HL-60 (cell line): Measurements from ENCODE around the gene NPAS2.

Experiments
- DNase-seq, 2 experiments: peaks; one replicate each; pipeline ENCODE4 v3.0.0-alpha.2; 2010 to 2020; ENCODE audit warnings: low read depth in 1 of 2, low spot score in 1 of 2
- H3K27ac ChIP-seq: fragments of 250-450 bp; sonication (Bioruptor Pico); replicated peaks from 2 replicates; pipeline ENCODE4 v1.5.1; 2020; ENCODE audit warnings: mild to moderate bottlenecking, moderate library complexity
- H3K27me3 ChIP-seq: fragments of 250-450 bp; sonication (Bioruptor Pico); 2 replicates; pipeline ENCODE4 v1.5.1; 2021; ENCODE audit warnings: mild to moderate bottlenecking, moderate library complexity; ENCODE audit not compliant: insufficient read depth, poor library complexity, severe bottlenecking
- H3K4me3 ChIP-seq: replicated peaks from 2 replicates; pipeline ENCODE4 v1.5.1; 2011; ENCODE audit warnings: mild to moderate bottlenecking, control low read depth, low read length; ENCODE audit not compliant: insufficient read depth
- GABPA ChIP-seq: IDR thresholded peaks from 2 replicates; pipeline ENCODE4 v1.6.1; 2012; ENCODE audit warnings: low read depth
- POLR2AphosphoS5 ChIP-seq: IDR thresholded peaks from 2 replicates; pipeline ENCODE4 v1.6.1; 2012; ENCODE audit warnings: low read depth
- SPI1 ChIP-seq: IDR thresholded peaks from 2 replicates; pipeline ENCODE4 v1.6.1; 2012; ENCODE audit warnings: low read depth, mild to moderate bottlenecking, borderline replicate concordance
- TF ChIP-seq, protein P1 (sequence below): IDR thresholded peaks from one replicate; pipeline ENCODE4 v1.5.1; 2011; ENCODE audit warnings: low read length, control low read depth, inconsistent platforms; ENCODE audit not compliant: insufficient read depth
- TF ChIP-seq, protein P2 (sequence below): IDR thresholded peaks from 2 replicates; pipeline ENCODE4 v1.6.1; 2012; ENCODE audit warnings: low read depth; ENCODE audit not compliant: insufficient replicate concordance

The NPAS2 gene

DNA sequence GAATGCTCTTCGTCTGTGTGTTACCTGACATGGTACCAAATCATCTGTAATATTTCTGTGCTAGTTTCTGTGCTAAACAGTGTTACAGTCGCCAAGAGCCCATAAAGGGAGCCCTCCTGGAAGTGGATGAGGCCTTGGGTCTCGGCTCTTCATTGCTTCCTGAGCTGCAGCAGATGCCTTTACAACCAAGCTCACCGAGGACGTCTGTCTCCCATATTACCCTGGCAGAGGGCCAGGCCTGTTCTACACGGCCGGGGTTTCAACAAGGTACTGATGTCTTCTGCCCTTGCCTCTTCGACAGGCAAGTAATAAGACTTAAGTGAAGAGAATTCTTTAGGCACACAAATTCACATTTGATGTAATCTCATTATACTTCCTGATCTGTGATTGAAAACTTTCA is 199.0 kb downstream of the NPAS2 start:
- no peak overlapping the region for H3K27ac ChIP-seq
- TF ChIP-seq, protein P1, sequence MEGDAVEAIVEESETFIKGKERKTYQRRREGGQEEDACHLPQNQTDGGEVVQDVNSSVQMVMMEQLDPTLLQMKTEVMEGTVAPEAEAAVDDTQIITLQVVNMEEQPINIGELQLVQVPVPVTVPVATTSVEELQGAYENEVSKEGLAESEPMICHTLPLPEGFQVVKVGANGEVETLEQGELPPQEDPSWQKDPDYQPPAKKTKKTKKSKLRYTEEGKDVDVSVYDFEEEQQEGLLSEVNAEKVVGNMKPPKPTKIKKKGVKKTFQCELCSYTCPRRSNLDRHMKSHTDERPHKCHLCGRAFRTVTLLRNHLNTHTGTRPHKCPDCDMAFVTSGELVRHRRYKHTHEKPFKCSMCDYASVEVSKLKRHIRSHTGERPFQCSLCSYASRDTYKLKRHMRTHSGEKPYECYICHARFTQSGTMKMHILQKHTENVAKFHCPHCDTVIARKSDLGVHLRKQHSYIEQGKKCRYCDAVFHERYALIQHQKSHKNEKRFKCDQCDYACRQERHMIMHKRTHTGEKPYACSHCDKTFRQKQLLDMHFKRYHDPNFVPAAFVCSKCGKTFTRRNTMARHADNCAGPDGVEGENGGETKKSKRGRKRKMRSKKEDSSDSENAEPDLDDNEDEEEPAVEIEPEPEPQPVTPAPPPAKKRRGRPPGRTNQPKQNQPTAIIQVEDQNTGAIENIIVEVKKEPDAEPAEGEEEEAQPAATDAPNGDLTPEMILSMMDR, result no peak
- TF ChIP-seq POLR2AphosphoS5 (no peak), GABPA (no peak), SPI1 (no peak)
- TF ChIP-seq, protein P2, sequence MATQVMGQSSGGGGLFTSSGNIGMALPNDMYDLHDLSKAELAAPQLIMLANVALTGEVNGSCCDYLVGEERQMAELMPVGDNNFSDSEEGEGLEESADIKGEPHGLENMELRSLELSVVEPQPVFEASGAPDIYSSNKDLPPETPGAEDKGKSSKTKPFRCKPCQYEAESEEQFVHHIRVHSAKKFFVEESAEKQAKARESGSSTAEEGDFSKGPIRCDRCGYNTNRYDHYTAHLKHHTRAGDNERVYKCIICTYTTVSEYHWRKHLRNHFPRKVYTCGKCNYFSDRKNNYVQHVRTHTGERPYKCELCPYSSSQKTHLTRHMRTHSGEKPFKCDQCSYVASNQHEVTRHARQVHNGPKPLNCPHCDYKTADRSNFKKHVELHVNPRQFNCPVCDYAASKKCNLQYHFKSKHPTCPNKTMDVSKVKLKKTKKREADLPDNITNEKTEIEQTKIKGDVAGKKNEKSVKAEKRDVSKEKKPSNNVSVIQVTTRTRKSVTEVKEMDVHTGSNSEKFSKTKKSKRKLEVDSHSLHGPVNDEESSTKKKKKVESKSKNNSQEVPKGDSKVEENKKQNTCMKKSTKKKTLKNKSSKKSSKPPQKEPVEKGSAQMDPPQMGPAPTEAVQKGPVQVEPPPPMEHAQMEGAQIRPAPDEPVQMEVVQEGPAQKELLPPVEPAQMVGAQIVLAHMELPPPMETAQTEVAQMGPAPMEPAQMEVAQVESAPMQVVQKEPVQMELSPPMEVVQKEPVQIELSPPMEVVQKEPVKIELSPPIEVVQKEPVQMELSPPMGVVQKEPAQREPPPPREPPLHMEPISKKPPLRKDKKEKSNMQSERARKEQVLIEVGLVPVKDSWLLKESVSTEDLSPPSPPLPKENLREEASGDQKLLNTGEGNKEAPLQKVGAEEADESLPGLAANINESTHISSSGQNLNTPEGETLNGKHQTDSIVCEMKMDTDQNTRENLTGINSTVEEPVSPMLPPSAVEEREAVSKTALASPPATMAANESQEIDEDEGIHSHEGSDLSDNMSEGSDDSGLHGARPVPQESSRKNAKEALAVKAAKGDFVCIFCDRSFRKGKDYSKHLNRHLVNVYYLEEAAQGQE, result no peak
- H3K27me3 ChIP-seq, result no peaks in the 10 kb centered on the region
- no peak for DNase-seq
- no peak overlapping the region for H3K4me3 ChIP-seq

DNA sequence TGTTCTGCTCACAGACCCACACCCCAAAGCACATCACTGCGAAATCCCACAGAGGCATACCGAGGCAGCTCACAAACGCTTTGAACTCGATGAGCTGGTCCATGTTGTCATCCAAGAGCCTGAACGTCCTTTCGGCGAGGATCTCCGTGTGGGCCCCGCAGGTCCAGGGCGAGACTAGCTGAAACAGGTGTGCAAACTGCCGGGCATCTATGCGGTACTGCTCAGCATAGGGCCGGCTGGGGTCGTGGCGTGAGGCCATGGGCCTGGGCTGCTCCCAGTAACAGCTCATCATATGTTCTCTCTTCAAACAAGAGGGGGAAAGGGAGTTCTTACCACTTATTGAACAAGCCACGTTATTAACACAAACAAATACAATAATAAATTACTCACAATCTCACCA is 202.3 kb downstream of the NPAS2 start:
- H3K27me3 ChIP-seq, result no peaks in the 10 kb centered on the region
- TF ChIP-seq, protein P2, result no peak
- TF ChIP-seq, protein P1, result no peak
- TF ChIP-seq GABPA (no peak), SPI1 (no peak), POLR2AphosphoS5 (no peak)

DNA sequence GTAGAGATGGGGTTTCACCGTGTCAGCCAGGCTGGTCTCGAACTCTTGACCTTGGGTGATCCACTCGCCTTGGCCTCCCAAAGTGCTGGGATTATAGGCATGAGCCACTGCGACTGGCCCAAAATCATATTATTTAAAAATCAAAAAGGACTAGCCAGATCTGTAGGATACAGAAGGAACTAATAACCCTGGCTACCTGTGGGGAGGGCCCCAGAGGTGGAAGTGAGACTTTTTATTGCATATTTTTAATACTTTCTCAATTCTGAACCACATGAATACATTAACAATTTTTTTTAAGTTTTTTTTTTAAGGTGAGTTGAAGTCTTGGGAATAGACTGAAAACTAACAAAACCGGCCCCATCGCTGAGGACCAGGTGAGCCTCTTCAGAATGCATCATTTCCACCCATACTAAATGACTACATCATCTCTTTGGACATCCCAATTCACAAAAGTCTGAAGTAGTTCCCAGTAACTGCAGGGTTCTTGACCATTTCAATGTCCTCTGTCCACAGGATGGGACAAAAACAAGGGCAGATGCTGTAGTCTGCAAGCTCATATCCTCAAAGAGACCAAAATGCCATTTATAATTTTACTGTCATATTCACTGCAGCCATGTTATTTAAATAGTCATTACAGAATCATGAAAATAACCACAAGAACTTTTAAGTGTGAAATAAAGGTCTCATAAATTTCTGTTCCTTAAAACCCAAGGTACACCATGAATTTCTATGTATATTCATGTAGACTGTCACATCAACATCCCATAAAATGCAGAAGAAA is 203.6 kb downstream of the NPAS2 start:
- Histone ChIP-seq H3K27me3 (no peaks in the 10 kb centered on the region), H3K4me3 (no peak overlapping the region), H3K27ac (no peak overlapping the region)
- TF ChIP-seq GABPA (no peak), POLR2AphosphoS5 (no peak), SPI1 (no peak)
- TF ChIP-seq, protein P2, result no peak
- TF ChIP-seq, protein P1, result no peak
- no peak for DNase-seq

More for the DNA sequence above, 202.3 kb downstream of the NPAS2 start:
- no peak overlapping the region for H3K27ac ChIP-seq
- H3K4me3 ChIP-seq, result no peak overlapping the region
- DNase-seq, result no peak
